HG02885 (cell line): ENCODE data around the gene CKAP2L.
A peak's percentile ranks its signal among the peaks of the same experiment; 100 is the strongest.

Source experiments
- ATAC-seq: cut with Tn5 transposase; IDR thresholded peaks from one replicate; pipeline ENCODE4 v1.9.1; 2021; ENCODE audit warnings: mild to moderate bottlenecking; ENCODE audit not compliant: unreplicated experiment, poor library complexity

Gene CKAP2L, protein sequence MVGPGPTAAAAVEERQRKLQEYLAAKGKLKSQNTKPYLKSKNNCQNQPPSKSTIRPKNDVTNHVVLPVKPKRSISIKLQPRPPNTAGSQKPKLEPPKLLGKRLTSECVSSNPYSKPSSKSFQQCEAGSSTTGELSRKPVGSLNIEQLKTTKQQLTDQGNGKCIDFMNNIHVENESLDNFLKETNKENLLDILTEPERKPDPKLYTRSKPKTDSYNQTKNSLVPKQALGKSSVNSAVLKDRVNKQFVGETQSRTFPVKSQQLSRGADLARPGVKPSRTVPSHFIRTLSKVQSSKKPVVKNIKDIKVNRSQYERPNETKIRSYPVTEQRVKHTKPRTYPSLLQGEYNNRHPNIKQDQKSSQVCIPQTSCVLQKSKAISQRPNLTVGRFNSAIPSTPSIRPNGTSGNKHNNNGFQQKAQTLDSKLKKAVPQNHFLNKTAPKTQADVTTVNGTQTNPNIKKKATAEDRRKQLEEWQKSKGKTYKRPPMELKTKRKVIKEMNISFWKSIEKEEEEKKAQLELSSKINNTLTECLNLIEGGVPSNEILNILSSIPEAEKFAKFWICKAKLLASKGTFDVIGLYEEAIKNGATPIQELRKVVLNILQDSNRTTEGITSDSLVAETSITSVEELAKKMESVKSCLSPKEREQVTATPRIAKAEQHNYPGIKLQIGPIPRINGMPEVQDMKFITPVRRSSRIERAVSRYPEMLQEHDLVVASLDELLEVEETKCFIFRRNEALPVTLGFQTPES

DNA sequence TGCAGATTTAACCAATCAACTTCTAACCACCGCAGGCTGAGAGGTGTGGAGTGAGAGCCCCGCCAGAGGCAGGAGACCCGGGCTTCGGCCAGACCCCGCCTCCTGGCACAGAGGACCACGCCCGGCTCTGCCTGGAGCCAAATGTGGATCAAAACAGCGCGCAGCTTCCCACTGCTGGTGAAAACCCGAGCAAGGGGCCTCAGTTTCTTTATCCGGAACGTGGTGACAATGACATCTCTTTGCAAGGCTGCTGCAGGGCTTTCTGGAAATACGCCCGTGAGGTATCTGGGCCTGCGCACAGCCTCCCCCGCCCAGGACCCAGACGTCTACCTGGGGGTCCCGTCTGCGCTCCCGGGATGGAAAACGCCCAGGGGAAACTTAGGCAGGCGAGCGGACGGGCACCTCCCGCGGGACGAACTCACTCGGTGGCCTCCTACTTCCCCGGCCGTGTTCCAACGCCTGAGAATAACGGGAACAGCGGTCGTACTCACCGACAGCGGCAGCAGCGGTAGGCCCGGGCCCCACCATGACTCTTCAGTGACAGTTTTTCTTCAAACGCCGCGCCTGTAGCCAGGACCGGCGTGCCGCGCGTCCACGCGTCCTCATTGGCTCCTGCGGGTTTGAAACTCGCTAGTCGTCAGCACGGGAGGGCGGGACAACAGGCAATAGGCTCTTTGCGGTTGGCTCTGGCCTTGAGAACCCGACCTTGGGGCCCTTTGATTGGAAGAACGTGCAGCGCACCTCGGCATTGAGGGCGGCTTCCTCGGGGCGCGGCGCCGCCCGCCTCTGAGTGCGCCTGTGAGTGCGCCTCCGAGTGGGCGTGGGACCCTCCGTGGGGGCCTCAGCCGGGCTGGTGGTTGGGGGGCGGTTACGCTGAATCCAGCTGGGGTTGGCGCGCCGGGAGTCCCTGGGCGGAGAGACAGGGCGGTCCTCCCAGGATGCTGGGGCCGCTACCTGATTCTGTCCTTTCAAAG lies at the start of gene CKAP2L:
CKAP2L (minus strand) TSS at position 539 of the 974 bp plus-strand sequence; CDS start at position 528, 11 bp downstream.
- ATAC-seq: peak; percentile 98

DNA sequence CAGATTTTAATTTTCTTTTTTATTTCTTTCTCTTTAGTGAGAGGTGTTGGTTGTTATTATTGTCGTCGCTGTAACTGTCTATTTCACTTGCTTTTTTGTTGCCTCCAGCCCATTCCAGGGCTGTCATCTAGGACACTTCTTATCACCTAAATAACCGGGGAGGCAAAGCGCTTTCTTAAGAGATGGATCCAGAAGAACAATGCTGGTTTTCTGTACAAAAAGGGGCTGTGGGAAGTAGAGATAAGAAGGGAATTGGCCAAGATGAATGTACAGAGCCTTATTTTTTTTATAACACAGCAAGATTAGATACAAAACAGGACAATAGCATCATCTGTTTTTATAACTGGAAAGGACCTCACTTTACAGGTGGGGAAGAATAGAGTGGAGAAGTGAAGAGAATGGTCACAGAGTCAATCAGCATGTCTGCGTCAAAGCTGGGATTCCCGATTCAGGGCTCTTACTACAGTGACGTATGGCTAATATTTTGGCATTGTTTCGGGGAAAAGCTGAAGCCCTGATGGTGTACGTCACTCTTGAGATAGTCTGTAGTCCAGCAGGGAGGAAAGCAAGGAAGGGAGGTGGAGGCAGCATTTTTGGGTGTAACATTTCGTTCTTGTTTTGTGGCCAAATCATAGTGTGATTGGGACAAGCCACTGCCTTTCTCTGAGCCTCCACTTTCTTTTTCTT lies 49.0 kb upstream of the CKAP2L start:
- ATAC-seq: no peak

DNA sequence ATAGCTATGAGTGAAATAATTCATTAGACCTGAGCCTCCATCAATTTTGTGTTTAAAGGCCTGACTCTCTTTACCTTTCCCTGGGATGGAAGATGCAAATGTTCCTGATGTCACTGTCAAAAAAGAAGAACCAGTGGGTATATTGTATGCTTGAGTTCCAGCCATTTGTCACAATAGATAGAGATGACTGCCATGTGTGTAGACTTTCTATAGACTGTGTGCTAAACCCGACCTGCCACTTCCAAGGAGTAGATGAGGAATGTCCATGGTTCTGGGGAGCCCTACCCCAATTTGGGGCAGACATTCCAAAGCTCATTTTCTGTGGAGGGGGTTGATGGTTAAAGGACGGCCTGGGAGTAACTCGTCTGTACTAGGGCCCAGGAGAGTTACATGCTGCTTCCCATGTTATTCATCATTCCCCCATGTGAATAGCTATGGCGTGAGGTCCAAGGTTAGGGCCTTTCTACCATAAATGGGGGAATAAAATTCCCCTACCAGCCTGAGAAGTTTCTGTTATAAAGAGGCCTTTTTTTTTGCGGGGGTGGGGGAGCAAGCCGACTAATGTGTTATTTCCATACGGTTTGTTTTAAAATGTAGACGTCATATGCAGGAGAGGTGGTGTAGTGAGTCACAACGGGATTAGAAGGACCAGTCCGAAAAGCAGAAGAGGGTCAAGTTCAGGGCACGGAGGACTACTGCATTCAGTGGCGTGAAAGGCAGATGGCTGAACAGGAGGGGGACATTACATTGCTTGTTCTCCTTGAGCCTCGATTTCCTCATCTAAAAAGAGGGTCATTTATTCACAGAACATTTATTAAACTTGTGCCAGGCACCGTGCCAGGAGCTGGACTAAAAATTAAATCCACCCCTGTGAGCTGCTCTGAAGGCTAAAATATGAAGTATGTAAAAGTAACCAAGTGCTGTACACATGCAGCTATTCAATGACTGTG lies 48.2 kb upstream of the CKAP2L start:
- peak; percentile 71 for ATAC-seq

DNA sequence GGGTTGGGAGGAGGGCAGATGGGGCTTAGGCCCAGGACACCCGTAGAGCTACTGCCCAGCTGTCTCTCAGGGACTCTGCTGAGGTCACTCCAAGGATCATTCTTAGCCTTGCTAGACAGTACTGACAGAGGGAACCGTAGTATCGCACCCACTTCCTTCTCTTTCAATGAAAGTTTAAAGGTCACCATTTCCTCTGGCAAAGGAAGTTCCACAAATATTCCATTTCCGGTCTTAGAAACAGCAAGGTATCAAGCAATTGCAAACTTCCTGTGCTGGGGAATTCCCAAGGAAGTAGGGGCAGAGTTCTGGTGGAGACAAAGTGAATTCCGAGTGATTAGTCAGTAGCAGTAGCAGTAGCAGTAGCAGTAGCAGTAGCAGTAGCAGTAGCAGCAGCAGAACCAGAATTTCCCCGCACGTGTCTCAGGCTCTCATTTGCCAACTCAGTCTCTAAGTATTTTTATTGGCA lies 47.5 kb upstream of the CKAP2L start:
- peak; percentile 50 for ATAC-seq

DNA sequence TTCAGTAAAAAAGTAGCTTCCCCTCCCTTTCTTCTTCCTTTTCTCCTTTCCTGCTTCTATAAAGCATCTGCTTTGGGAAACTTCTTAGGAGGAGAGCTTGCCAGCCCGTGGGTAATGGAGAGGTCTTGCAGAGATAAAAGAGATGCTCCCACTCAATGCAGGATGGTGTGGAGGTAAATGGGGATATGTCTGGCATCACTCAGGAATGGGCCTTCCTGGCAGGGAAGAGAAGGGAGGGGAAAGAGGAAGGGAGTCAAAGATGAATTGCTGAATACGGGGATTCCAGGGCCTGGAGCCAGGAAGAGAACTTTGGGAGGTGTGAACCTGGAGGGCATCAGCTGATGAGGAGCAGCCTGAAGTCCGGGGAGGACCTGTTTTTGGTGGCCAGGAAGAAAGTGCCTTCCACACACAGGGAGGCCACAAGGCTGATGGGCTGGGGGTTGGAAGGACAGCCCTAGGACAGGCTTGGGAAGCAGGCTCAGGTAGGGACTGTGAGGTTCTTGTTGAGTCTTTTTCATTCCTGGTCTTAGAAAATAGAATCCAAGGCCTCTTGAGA lies 46.9 kb upstream of the CKAP2L start:
- ATAC-seq: no peak

DNA sequence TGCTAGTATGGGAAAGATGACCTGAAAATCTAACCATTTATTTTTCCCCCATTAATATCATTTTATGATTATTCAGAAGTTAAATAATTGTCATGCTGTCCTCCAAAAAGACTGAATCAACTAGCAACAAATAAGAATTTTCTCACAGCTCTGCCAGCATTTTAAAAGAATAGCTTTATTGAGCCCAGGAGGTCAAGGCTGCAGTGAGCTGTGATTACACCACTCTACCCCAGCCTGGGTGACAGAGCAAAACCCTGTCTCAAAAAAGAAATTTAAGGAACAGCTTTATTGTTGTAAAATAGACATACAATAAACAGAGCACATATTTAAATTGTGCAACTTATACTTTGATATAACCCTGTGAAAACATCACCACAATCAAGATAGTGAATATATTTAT lies 44.7 kb upstream of the CKAP2L start:
- ATAC-seq: no peak

DNA sequence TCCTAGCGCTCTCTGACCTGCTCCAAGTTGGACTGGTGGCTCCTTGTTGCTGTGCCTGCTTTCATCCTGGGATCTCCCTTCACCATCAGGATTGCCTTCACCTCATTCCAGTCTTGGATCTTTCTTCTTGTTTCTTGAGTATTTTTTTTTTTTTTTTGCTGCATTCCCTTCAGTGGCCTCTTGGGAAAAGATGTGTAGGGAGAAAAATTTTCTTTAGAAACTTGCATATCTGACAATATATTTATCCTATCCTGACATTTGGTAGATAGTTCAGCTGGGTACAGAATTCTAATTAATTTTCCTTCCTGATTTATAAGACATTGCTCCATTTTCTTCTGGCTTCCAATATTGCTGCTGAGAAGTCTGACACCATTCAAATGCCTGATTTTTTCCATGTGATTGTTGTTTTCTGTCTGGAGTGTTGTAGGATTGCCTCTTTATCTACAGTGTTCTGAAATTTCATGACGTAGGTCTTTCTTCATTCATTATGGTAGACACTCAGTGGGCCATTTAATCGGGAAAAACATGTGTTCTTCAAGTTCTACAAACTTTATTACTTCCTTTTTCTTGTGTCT lies 42.9 kb upstream of the CKAP2L start:
- no peak for ATAC-seq

DNA sequence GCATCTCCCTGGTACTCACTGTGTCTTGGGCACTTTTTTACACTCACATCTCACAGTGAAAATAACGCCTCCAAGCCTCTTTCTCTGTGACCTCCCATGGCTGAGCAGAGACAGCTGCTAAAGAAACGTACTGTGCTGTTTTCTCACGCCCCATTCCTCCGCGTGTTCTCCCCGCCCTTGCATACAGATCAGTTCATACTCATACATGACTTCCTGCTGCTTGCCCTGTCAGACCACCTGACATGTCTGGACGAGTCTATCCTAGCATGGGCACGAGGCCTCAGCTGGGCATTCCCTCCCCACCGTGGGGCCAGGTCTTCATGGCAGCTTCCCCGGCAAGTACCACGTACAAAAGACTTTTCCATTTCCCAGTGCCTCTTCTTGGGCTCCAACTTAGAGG lies 41.1 kb upstream of the CKAP2L start:
- ATAC-seq: peak; percentile 86

DNA sequence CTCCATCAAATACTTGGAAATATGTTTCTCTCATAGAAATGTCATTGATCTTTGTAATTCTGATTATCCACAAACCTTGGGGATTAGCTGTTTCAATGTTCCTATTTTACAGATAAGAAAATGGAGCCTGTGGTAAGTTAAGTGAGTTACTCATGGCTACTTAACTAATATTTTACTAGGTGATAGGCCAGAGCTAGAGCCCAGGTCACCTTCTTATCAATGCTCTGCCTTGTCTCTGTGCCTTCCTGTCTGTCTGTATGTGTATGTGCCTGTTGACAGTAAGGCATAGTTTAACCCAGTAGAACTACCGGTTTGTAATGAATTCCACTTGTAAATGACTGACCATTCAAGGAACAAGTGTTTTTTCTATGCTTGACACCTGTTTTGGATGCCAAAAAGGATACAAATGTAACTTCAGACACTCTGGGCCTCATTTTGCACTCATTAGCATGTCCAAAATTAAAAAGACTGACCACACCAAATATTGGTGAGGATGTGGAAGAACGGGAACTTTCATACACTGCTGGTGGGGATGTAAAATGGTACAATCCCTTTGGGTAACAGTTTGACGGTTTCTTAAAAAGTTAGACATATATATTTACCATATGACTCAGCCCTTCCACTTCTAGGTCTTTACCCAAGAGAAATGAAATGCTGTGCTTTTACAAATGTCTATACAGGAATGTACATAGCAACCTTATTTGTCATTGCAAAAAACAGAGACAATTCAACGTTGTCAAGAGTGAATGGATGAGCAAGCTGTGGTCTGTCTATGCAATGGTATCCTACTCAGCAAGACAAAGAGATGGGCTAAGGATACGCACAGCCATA lies 39.5 kb upstream of the CKAP2L start:
- peak; percentile 50 for ATAC-seq

DNA sequence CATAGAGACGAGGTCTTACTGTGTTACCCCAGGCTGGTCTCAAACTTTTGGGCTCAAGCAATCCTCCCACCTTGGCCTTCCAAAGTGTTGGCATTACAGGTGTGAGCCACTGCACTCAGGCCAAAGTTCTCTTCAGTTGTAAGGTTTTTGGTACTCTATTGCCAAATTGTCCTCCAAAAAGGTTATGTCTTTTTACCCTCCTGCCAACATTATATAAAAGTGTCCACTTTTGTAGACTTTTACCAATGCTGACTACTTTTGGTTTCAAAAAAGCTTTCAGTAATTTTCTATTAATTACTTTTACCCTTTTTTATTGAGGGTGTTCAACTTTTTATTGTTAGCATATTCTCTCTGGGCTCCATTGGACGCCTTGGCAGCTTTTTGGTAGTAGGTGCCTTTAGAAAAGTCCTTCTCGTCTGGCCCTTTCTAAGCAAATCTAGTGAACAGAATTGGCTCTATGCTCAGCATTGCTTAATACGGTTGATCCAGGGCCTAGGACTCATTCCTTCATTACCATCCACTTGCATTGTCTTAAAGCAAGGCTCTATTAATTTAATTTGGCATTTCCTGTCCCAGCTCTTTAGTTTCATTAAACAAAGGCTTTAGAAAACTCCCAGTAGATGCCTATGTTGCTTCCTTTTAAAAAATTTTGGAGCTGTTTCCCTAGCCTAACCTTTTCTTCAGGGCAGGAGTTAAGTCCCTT lies 36.6 kb upstream of the CKAP2L start:
- ATAC-seq: no peak

DNA sequence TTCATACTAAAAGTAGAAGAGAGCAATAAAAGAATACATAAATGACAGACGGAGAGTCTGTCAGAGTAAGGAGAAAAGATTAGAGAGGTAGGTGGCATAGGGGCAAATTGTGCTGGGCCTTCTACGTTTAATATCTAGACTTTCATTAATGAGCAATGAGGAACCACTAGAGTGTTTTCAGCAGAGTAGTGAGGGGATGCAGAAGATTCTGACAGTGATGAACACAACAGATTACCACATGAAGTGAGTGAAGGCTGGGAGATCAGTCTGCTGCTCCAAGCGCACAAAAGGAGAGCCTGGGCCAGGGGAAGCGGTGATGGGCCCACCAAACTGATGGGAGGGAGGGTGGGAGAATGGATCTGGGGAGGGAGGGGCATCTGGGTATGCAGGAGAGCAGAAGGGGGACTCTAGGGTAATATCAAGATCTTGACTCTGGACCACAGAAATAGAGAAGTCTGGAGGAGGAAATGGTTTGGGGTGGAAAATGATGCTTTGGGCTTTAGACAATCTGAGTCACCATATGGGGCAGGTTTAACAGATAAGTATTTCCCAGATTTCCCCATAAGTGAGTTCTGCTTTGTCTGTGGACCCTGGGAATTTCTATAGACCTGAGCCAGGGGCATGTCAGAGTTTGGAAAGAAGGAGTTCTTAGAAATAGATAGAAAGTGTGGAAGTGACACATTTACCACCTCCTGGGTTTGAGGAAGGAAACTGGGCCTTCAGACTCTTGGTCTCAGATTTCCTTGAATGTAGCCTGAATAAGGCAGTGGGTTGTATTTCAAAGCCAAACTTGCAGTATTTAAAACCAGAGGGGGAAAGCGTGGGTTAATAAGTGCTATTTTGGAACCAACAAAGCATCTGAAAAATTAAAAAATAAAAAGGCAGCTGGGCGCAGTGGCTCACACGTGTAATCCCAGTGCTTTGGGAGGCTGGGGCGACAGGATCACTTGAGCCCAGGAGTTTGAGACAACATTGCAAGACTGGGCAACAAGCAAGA lies 34.9 kb upstream of the CKAP2L start:
- ATAC-seq: no peak

DNA sequence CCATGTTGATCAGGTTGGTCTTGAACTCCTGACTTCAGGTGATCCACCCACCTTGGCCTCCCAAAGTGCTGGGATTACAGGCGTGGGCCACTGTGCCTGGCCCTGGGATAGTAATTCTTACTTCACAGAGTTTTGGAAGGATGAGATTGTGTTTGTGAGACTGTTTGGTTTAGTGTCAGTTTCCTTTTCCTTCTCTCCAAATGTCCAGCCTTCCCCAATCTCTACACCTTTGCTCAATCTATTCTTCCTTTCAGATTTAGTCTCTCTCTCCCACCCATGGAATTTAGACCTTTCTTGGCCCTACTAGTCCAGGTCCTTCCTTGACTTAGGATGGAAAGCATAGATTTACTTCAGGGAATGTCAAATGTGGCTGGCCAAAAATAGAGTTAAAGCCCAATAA lies 32.1 kb upstream of the CKAP2L start:
- no peak for ATAC-seq

DNA sequence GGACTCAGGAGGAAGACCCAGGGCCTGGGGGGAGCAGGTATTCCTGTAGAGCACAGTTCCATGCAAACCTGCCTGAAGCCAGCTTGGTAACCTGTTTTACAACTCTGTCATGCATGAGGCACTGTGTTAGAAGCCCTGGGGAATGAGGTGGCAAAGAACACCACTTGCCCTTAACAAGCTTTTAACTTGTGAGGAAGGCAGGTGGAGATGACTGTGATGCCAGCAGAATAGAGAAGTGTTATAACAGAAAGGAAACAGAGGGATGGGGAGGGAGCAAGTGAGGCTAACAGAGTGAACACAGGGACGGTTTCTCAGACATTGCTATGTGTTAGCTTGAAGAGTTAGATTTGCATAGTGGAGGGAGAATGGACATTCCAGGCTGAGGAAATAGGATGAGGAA lies 31.4 kb upstream of the CKAP2L start:
- no peak for ATAC-seq

DNA sequence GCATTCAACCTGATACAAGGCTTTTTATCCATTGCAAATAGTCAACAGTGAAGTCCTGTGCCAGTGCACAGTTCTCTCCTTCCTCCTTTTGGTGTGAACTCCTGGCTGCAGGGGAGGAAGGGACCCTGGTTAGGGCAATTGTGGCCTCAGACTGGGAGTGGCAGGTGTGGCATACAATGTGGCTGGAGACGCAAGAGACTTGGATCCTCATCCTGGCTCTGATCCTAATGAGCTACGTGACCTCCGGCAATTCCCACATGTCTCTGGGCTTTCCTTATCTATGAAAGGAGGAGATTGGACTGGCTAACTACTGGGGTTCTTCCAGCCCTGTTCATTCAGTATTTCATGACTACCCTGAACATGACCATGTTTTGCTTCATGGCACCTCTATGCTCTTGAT lies 30.4 kb upstream of the CKAP2L start:
- no peak for ATAC-seq

DNA sequence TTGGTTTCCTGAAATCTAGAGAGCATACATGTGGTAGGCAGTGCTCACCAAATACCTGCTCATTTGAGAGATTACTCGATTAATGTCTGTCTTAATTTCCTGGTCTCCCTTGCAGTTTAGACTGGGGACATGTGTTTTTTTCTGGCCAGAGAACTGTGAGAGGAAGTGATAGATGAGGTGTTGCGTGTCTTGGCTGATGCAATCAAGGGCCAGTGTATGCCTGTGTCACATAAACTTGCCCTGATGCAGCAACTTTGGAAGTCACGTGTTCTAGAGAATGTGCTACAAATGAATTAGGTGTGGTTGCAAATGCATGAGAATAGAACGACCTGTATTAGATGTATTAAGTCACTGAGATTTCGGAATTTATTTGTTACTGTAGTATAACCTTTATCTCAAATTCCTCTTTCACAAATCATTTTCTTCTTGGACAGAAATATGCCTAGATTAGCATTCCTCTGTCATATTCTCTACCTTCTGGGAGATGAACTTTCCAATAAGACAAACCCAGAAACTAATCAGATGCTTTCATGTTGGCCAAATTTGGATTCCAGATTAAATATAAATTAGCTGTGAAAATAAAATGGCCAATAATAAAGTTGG lies 29.8 kb upstream of the CKAP2L start:
- ATAC-seq: peak; percentile 85
